Fibroblast of lung (primary cell): ENCODE data around the gene RPL14. TPM values are rescaled to one million over a fixed set of nuclear protein-coding genes. Genes with fewer than 3 reads are reported as not detected.
A peak's percentile ranks its signal among the peaks of the same experiment; 100 is the strongest.

Experiments used
- DNase-seq, 2 donors: peaks; one replicate each; pipeline versions ENCODE4 v3.0.0 to v3.0.0-alpha.2; 2010; ENCODE audit warnings: low read depth in 2 of 2
- H2AFZ ChIP-seq: 2 replicates; pipeline ENCODE4 v1.5.1; 2012; ENCODE audit warnings: low read length, control low read depth, inconsistent platforms
- H3K27ac ChIP-seq: 2 replicates; pipeline ENCODE4 v1.5.1; 2011; ENCODE audit warnings: low read length, control low read depth; ENCODE audit not compliant: insufficient read depth
- H3K27me3 ChIP-seq: 2 replicates; pipeline ENCODE4 v1.5.1; 2011; ENCODE audit warnings: mild to moderate bottlenecking, low read length; ENCODE audit not compliant: control insufficient read depth, insufficient read depth
- H3K36me3 ChIP-seq: 2 replicates; pipeline ENCODE4 v1.5.1; 2011; ENCODE audit warnings: low read length; ENCODE audit not compliant: control insufficient read depth, insufficient read depth
- H3K4me1 ChIP-seq: 2 replicates; pipeline ENCODE4 v1.5.1; 2011; ENCODE audit warnings: low read length; ENCODE audit not compliant: control insufficient read depth, insufficient read depth; ENCODE audit errors: extremely low read depth
- H3K4me2 ChIP-seq: 2 replicates; pipeline ENCODE4 v1.5.1; 2011; ENCODE audit warnings: low read length, control low read depth; ENCODE audit not compliant: insufficient read depth; ENCODE audit errors: extremely low read depth
- H3K4me3 ChIP-seq, 4 experiments: fragments of 200-600 bp in 1 of 4; sonication (generic) in 1 of 4; replicated peaks in 1 of 4; 2 replicates each; pipeline ENCODE4 v1.5.1; 2011 to 2016; ENCODE audit warnings: low read length in 4 of 4, low read depth in 3 of 4, mild to moderate bottlenecking in 3 of 4, control low read depth in 2 of 4, inconsistent platforms in 1 of 4, mixed read lengths in 1 of 4; ENCODE audit not compliant: insufficient read depth in 1 of 4; ENCODE audit errors: control extremely low read depth in 1 of 4
- H3K79me2 ChIP-seq: 2 replicates; pipeline ENCODE4 v1.5.1; 2012; ENCODE audit warnings: mild to moderate bottlenecking, low read length, inconsistent platforms; ENCODE audit not compliant: control insufficient read depth, insufficient read depth
- H3K9ac ChIP-seq: 2 replicates; pipeline ENCODE4 v1.5.1; 2011; ENCODE audit warnings: mild to moderate bottlenecking, low read length, control low read depth; ENCODE audit not compliant: insufficient read depth
- H3K9me3 ChIP-seq: 2 replicates; pipeline ENCODE4 v1.5.1; 2012; ENCODE audit warnings: low read depth, low read length; ENCODE audit not compliant: control insufficient read depth, insufficient read depth
- H4K20me1 ChIP-seq: 2 replicates; pipeline ENCODE4 v1.5.1; 2011; ENCODE audit warnings: low read length; ENCODE audit not compliant: control insufficient read depth, insufficient read depth; ENCODE audit errors: extremely low read depth
- EZH2 ChIP-seq: IDR thresholded peaks from 2 replicates; pipeline ENCODE4 v1.5.1; 2012; ENCODE audit warnings: low read length, control low read depth, mild to moderate bottlenecking; ENCODE audit errors: missing control alignments
- polyA plus RNA-seq, 2 donors: library from polyadenylated mRNA; depleted of rRNA in 1 of 2; stranded (reverse) in 1 of 2; unstranded in 1 of 2; fragments of >200 nt; gene quantifications; 2 replicates each; pipeline ENCODE4 v1.2.1, GENCODE V29; 2011 to 2012; ENCODE audit warnings: missing spikeins in 1 of 2
- total RNA-seq: library from RNA; depleted of rRNA; stranded (reverse); fragments of >200 nt; gene quantifications from 2 replicates; pipeline ENCODE4 v1.2.1, GENCODE V29; 2014
- TF ChIP-seq, protein P1 (sequence below), 2 donors: IDR thresholded peaks in 1 of 2; conservative IDR thresholded peaks in 1 of 2; 1 replicate in 1 of 2; 2 replicates in 1 of 2; pipeline ENCODE4 v1.5.1; 2011 to 2012; ENCODE audit warnings: low read length in 2 of 2, control low read depth in 1 of 2, inconsistent platforms in 1 of 2, low read depth in 1 of 2, mild to moderate bottlenecking in 1 of 2

RPL14 gene
- total and polyA plus RNA-seq, 2 donors (not counting 1 experiment from before 2014, with no cell fraction given), result 314 to 658 TPM

DNA sequence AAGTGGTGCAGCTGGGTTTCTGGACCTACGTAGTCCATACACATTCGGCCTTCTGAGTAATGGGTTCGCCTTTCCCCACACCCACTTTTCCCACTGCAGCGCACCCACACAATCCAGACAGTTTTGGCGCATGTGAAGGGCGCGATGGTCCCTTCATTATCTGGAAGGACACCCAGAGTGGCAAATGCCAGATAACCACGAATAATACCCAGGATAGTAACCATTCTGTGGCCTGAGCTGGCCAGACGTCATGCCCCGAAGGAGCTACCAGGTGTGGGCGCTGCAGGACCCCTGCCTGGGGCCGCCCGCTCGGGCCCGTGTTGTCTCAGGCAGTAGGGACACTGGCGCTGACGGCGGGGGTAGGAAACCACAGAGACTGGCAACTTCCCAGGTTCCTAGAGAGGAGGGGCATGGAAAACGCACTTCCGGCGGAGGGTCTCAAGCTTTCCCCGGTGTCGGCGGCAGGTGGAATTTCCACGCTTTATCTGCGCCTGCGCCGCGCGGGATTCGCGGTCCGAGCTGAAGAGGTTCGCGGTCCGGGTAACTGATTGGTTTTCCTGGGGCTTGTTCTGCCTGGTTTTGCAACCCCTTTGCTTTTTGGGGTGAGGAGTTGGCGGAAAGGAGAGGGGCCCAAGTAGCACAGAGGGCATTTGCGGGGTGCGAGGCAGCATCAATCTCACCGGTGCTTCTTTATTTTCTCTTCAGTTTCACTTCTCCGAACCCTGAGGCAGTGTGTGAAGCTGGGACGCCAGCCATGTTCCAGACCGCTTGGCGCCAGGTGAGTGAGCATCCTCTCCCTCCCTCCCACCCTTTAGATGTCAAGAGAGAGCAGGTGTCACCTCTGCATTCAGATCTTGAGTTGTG lies 48.7 kb downstream of the RPL14 start, which contains the start of gene ZNF620:
Gene ZNF620, plus strand, starts transcription at position 441 of the 864 bp plus-strand sequence. Its CDS starts 314 bp downstream, at position 755.
- Histone ChIP-seq H3K9ac (peak within 1 kb of the TSS; percentile 45), H3K4me3 (peak within 1 kb of the TSS; percentile 46 to 75 (median 62)), H4K20me1 (no peaks in the 10 kb centered on the region), H3K27ac (peak within 1 kb of the TSS; percentile 56), H3K27me3 (no peaks in the 10 kb centered on the region), H3K4me1 (peaks cover 6% of the 10 kb centered on the region), H3K9me3 (no peaks in the 10 kb centered on the region), H2AFZ (peak within 1 kb of the TSS; percentile 86), H3K79me2 (no peaks in the 10 kb centered on the region), H3K4me2 (peak within 1 kb of the TSS; percentile 79), H3K36me3 (no peaks in the 10 kb centered on the region)
- DNase-seq, result peak; percentile 59 to 62
- TF ChIP-seq, protein P1, sequence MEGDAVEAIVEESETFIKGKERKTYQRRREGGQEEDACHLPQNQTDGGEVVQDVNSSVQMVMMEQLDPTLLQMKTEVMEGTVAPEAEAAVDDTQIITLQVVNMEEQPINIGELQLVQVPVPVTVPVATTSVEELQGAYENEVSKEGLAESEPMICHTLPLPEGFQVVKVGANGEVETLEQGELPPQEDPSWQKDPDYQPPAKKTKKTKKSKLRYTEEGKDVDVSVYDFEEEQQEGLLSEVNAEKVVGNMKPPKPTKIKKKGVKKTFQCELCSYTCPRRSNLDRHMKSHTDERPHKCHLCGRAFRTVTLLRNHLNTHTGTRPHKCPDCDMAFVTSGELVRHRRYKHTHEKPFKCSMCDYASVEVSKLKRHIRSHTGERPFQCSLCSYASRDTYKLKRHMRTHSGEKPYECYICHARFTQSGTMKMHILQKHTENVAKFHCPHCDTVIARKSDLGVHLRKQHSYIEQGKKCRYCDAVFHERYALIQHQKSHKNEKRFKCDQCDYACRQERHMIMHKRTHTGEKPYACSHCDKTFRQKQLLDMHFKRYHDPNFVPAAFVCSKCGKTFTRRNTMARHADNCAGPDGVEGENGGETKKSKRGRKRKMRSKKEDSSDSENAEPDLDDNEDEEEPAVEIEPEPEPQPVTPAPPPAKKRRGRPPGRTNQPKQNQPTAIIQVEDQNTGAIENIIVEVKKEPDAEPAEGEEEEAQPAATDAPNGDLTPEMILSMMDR (conservative IDR thresholded peaks at IDR 0.05 in 1 of 2, IDR thresholded peaks at IDR 0.05 in 1 of 2; ENCODE audit: low read depth in 1 of 2, low read length in 2 of 2), result peak in 1 of 2 donors; percentile 38
- no peak for TF ChIP-seq EZH2

DNA sequence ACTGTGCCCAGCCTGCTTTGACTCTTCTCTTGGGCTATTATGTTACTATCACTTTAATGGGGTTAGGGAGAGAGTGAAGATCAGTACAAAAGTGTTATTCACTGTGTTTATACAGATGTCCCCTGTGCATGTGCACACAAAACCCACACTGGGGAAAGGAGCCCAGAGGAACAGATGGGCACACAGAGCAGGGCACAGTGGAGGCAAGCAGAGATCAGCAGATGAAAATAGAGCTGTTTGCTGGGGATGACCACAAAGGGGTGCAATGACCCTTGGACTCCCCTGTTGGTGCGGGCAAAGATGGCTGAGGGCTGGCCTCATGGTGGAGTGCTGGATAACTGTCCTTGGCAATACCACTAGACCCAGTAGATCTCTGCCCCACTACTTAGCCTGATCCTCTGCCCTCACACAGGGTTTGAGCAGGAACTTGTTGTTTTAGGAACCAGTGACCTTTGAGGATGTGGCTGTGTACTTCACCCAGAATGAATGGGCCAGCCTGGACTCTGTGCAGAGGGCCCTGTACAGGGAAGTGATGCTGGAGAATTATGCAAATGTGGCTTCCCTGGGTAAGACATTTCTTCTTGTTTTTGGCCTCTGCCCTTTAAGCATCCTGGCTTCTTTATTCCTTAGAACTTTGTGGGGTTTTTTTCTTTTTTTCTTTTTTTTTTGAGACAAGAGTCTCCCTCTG lies 54.0 kb downstream of the RPL14 start:
- no peak for TF ChIP-seq EZH2
- TF ChIP-seq, protein P1 (conservative IDR thresholded peaks at IDR 0.05 in 1 of 2, IDR thresholded peaks at IDR 0.05 in 1 of 2; ENCODE audit: low read depth in 1 of 2, low read length in 2 of 2), result no peak
- Histone ChIP-seq H3K79me2 (no peaks in the 10 kb centered on the region), H3K4me3 (no peak overlapping the region), H3K27me3 (no peaks in the 10 kb centered on the region), H4K20me1 (no peaks in the 10 kb centered on the region), H3K36me3 (no peaks in the 10 kb centered on the region), H3K27ac (no peak overlapping the region), H3K4me1 (no peaks in the 10 kb centered on the region), H2AFZ (no peak overlapping the region), H3K4me2 (no peak overlapping the region), H3K9me3 (no peaks in the 10 kb centered on the region), H3K9ac (no peak overlapping the region)
- no peak for DNase-seq

DNA sequence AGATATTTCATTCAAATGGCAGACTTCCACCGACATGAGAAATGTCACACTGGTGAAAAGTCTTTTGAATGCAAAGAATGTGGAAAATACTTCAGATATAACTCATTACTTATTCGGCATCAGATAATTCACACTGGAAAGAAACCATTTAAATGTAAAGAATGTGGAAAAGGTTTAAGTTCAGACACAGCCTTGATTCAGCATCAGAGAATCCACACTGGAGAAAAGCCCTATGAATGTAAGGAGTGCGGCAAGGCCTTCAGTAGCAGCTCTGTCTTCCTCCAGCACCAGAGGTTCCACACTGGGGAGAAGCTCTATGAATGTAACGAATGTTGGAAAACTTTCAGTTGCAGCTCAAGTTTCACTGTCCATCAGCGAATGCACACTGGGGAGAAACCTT lies 59.1 kb downstream of the RPL14 start:
- Histone ChIP-seq H3K79me2 (no peaks in the 10 kb centered on the region), H3K9ac (no peak overlapping the region), H3K27ac (no peak overlapping the region), H2AFZ (no peak overlapping the region), H3K36me3 (no peaks in the 10 kb centered on the region), H3K4me1 (no peaks in the 10 kb centered on the region), H3K9me3 (no peaks in the 10 kb centered on the region), H3K4me2 (no peak overlapping the region), H3K4me3 (no peak overlapping the region), H4K20me1 (no peaks in the 10 kb centered on the region), H3K27me3 (no peaks in the 10 kb centered on the region)
- peak in 1 of 2 donors; percentile 84 for DNase-seq
- TF ChIP-seq EZH2, result no peak
- TF ChIP-seq, protein P1 (conservative IDR thresholded peaks at IDR 0.05 in 1 of 2, IDR thresholded peaks at IDR 0.05 in 1 of 2; ENCODE audit: low read depth in 1 of 2, low read length in 2 of 2), result no peak
